HepG2 (cell line): ENCODE results near the gene LSM5. TPM values are rescaled to one million over a fixed set of nuclear protein-coding genes. Genes with fewer than 3 reads are reported as not detected.

Experiments
- RXRB ChIP-seq: IDR thresholded peaks from 2 replicates; pipeline ENCODE4 v1.6.1; 2016; ENCODE audit warnings: borderline replicate concordance, missing genetic modification reagents, missing compliant biosample characterization
- polyA plus RNA-seq, 8 experiments: library from polyadenylated mRNA; depleted of rRNA in 3 of 8; stranded (reverse) in 7 of 8; unstranded in 1 of 8; fragments of >200 nt; fragmentation: Illumina TruSeq in 4 of 8; extraction: Trizol in 4 of 8; gene quantifications; 2 replicates each; pipeline versions ENCODE4 v1.2.1 to v1.2.3, GENCODE V29; 2011 to 2016; ENCODE audit warnings: low read depth in 4 of 8, missing spikeins in 1 of 8, mixed read lengths in 1 of 8; ENCODE audit not compliant: insufficient read depth in 1 of 8
- total RNA-seq, 5 experiments: library from RNA; depleted of rRNA; stranded (reverse); fragments of >200 nt; fragmentation: Illumina TruSeq; extraction: Trizol; gene quantifications; 2 replicates each; pipeline ENCODE4 v1.2.3, GENCODE V29; 2016; ENCODE audit warnings: low read depth in 1 of 5
- TF ChIP-seq, protein P1 (sequence below): sonication (generic); formaldehyde crosslinking; IDR thresholded peaks from 2 replicates; pipeline ENCODE4 v1.4.0; 2020; ENCODE audit warnings: missing genetic modification reagents
- TF ChIP-seq, protein P2 (sequence below): sonication (generic); formaldehyde crosslinking; IDR thresholded peaks from 2 replicates; pipeline ENCODE4 v1.5.1; 2020; ENCODE audit warnings: mild to moderate bottlenecking, missing genetic modification reagents, borderline replicate concordance

The LSM5 gene
- total and polyA plus RNA-seq, 2 of the 13 experiments (the other 11 are each of a cell fraction or from before 2014, with no cell fraction given) = 30.3 to 183 TPM

GRCh38 chr7:32447218-32447617, 43.0 kb downstream of the LSM5 start (continued):
- TF ChIP-seq, protein P1, sequence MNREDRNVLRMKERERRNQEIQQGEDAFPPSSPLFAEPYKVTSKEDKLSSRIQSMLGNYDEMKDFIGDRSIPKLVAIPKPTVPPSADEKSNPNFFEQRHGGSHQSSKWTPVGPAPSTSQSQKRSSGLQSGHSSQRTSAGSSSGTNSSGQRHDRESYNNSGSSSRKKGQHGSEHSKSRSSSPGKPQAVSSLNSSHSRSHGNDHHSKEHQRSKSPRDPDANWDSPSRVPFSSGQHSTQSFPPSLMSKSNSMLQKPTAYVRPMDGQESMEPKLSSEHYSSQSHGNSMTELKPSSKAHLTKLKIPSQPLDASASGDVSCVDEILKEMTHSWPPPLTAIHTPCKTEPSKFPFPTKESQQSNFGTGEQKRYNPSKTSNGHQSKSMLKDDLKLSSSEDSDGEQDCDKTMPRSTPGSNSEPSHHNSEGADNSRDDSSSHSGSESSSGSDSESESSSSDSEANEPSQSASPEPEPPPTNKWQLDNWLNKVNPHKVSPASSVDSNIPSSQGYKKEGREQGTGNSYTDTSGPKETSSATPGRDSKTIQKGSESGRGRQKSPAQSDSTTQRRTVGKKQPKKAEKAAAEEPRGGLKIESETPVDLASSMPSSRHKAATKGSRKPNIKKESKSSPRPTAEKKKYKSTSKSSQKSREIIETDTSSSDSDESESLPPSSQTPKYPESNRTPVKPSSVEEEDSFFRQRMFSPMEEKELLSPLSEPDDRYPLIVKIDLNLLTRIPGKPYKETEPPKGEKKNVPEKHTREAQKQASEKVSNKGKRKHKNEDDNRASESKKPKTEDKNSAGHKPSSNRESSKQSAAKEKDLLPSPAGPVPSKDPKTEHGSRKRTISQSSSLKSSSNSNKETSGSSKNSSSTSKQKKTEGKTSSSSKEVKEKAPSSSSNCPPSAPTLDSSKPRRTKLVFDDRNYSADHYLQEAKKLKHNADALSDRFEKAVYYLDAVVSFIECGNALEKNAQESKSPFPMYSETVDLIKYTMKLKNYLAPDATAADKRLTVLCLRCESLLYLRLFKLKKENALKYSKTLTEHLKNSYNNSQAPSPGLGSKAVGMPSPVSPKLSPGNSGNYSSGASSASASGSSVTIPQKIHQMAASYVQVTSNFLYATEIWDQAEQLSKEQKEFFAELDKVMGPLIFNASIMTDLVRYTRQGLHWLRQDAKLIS = no peak
- no peak for TF ChIP-seq RXRB (CRISPR knock-in tag)
- TF ChIP-seq, protein P2, sequence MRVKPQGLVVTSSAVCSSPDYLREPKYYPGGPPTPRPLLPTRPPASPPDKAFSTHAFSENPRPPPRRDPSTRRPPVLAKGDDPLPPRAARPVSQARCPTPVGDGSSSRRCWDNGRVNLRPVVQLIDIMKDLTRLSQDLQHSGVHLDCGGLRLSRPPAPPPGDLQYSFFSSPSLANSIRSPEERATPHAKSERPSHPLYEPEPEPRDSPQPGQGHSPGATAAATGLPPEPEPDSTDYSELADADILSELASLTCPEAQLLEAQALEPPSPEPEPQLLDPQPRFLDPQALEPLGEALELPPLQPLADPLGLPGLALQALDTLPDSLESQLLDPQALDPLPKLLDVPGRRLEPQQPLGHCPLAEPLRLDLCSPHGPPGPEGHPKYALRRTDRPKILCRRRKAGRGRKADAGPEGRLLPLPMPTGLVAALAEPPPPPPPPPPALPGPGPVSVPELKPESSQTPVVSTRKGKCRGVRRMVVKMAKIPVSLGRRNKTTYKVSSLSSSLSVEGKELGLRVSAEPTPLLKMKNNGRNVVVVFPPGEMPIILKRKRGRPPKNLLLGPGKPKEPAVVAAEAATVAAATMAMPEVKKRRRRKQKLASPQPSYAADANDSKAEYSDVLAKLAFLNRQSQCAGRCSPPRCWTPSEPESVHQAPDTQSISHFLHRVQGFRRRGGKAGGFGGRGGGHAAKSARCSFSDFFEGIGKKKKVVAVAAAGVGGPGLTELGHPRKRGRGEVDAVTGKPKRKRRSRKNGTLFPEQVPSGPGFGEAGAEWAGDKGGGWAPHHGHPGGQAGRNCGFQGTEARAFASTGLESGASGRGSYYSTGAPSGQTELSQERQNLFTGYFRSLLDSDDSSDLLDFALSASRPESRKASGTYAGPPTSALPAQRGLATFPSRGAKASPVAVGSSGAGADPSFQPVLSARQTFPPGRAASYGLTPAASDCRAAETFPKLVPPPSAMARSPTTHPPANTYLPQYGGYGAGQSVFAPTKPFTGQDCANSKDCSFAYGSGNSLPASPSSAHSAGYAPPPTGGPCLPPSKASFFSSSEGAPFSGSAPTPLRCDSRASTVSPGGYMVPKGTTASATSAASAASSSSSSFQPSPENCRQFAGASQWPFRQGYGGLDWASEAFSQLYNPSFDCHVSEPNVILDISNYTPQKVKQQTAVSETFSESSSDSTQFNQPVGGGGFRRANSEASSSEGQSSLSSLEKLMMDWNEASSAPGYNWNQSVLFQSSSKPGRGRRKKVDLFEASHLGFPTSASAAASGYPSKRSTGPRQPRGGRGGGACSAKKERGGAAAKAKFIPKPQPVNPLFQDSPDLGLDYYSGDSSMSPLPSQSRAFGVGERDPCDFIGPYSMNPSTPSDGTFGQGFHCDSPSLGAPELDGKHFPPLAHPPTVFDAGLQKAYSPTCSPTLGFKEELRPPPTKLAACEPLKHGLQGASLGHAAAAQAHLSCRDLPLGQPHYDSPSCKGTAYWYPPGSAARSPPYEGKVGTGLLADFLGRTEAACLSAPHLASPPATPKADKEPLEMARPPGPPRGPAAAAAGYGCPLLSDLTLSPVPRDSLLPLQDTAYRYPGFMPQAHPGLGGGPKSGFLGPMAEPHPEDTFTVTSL = no peak
